Esophagus squamous epithelium (tissue), 5 donors: ENCODE results near the gene RTN1. TPM values are rescaled to one million over a fixed set of nuclear protein-coding genes. Genes with fewer than 3 reads are reported as not detected.

Source experiments
- DNase-seq: peaks from one replicate; lab custom pipeline; 2025; lab: John Stamatoyannopoulos, UW
- H3K27ac ChIP-seq, 4 donors: fragments of 200-600 bp; sonication (generic); one replicate each; pipeline ENCODE4 v1.5.1; 2016 to 2019; ENCODE audit warnings: mild to moderate bottlenecking in 1 of 4
- H3K27me3 ChIP-seq, 4 donors: fragments of 200-600 bp; sonication (generic); 1 replicate in 3 of 4; 2 replicates in 1 of 4; pipeline versions ENCODE4 v1.5.1 to v1.6.0; 2017 to 2021; ENCODE audit warnings: antibody characterized with exemption in 1 of 4
- H3K36me3 ChIP-seq, 3 donors: fragments of 200-600 bp; sonication (generic); one replicate each; pipeline ENCODE4 v1.5.1; 2016 to 2019
- H3K4me1 ChIP-seq, 3 donors: fragments of 200-600 bp; sonication (generic); one replicate each; pipeline ENCODE4 v1.5.1; 2017 to 2019
- H3K4me3 ChIP-seq, 4 donors: fragments of 200-600 bp; sonication (generic); 1 replicate in 3 of 4; 2 replicates in 1 of 4; pipeline ENCODE4 v1.5.1; 2016 to 2019; ENCODE audit warnings: mild to moderate bottlenecking in 2 of 4, moderate library complexity in 1 of 4
- H3K9me3 ChIP-seq, 3 donors: fragments of 200-600 bp; sonication (generic); one replicate each; pipeline ENCODE4 v1.5.1; 2016 to 2019
- POLR2A ChIP-seq, 4 donors: fragments of 450-650 bp; IDR thresholded peaks; one replicate each; pipeline ENCODE4 v1.6.1; 2017; ENCODE audit warnings: antibody characterized with exemption in 4 of 4, mild to moderate bottlenecking in 4 of 4, moderate library complexity in 3 of 4
- WGBS, 2 donors: methylation state at CpG; one replicate each; pipeline ENCODE4 v1.1.5; 2018; 5-methylcytosine and 5-hydroxymethylcytosine counted together
- intact Hi-C: fragments of 100-400 bp; cut with DNase I; formaldehyde crosslinking; loops from one replicate; pipeline ENCODE4 v1.15.0; 2022
- total RNA-seq, 4 donors: library from RNA; depleted of rRNA; stranded (reverse); fragments of >200 nt; gene quantifications; one replicate each; pipeline ENCODE4 v1.1.0, GENCODE V29; 2016
- TF ChIP-seq, protein P1 (sequence below), 6 experiments: fragments of 450-650 bp in 4 of 6; fragments of 200-600 bp in 2 of 6; sonication (generic) in 2 of 6; IDR thresholded peaks; one replicate each; pipeline ENCODE4 v1.5.1; 2016 to 2019; ENCODE audit warnings: antibody characterized with exemption in 6 of 6, mild to moderate bottlenecking in 4 of 6, moderate library complexity in 4 of 6
- donor health status: DM: yes; HTN: yes; CAD: no.

The RTN1 gene
- total RNA-seq, 4 donors from 2014 or later: 0.15 to 2.3 (median 0.91) TPM

DNA sequence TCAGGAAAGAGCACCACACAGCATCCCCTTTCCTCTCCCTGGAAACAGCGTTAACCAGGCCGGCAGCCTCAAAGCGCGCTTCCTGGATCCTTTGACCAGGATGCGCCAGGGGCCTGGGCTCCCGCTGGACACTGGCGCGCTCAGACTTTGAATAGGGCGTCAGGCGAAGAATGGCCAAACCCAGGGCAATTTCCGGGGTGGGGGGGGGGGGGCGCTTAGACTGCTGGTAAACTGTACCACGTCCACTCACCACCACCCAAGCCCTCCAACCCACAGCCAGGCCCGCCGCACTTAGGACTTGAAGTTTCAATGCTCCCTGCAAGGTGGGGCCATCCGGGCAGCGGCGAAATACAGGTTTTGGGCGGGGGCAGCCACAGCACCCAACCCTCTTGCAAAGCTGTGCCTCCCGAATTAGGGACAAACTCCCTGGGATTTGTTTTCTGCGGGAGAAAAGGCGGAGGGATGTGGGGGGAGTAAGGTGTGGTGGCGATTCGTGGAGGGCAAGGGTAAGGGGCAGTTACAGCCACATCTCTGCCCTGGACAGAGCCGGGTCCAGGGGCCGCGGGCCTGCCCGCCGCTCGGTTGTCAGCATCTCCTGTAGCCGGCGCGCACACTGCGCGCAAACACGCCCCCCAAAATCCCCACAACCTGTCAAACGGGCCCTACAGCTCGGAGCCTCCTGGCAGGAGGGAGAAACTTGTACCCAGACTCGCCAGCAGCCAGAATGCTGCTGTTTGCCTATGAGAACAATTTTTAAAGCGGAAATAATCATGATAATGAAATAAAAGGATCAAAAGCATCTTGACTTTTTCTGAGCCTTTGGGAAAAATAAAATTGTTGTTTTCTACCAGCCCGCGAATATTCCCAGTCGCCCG, 958 bp downstream of the RTN1 start:
- peaks cover 0 to 74% (median 5%) of the 10 kb centered on the region in 4 donors for H3K27me3 ChIP-seq
- intact Hi-C loops: no loop called here

DNA sequence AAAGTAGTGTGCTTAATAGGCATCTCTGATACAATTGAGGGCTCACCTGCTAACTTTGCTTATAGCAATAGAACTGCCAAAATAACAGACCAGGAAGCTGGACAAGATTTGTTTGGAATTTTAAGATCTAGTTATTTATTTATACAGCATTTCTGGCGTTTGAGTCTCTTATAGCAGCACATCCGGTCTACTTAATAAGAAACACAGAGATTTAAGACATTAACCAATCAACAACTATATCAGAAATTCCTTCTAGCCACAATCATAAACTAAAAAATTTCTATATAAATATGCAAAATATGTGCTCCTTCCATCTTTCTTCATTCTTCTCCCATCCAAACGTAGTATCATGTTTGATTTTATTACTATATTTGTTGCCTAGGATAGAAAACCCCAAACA, 2.6 kb downstream of the RTN1 start:
- DNase-seq: no peak
- Histone ChIP-seq H3K4me3 (no peak overlapping the region), H3K27me3 (peaks cover 0 to 65% (median 5%) of the 10 kb centered on the region in 4 donors), H3K36me3 (no peaks in the 10 kb centered on the region), H3K4me1 (peaks cover 4 to 23% (median 5%) of the 10 kb centered on the region in 3 donors), H3K9me3 (no peaks in the 10 kb centered on the region), H3K27ac (no peak overlapping the region)
- intact Hi-C loops: no loop called here
- WGBS, 2 donors: 31 to 33% methylated on average over 3 of the region's 3 CpGs
- TF ChIP-seq, protein P1, sequence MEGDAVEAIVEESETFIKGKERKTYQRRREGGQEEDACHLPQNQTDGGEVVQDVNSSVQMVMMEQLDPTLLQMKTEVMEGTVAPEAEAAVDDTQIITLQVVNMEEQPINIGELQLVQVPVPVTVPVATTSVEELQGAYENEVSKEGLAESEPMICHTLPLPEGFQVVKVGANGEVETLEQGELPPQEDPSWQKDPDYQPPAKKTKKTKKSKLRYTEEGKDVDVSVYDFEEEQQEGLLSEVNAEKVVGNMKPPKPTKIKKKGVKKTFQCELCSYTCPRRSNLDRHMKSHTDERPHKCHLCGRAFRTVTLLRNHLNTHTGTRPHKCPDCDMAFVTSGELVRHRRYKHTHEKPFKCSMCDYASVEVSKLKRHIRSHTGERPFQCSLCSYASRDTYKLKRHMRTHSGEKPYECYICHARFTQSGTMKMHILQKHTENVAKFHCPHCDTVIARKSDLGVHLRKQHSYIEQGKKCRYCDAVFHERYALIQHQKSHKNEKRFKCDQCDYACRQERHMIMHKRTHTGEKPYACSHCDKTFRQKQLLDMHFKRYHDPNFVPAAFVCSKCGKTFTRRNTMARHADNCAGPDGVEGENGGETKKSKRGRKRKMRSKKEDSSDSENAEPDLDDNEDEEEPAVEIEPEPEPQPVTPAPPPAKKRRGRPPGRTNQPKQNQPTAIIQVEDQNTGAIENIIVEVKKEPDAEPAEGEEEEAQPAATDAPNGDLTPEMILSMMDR (IDR thresholded peaks at IDR 0.05): no peak
- TF ChIP-seq POLR2A (IDR thresholded peaks at IDR 0.05): no peak

More for the DNA sequence above, 958 bp downstream of the RTN1 start:
- H3K36me3 ChIP-seq: no peaks in the 10 kb centered on the region
- peaks cover 4 to 23% (median 5%) of the 10 kb centered on the region in 3 donors for H3K4me1 ChIP-seq
- 14 to 18% methylated on average over 7 to 29 of the region's 44 CpGs for WGBS, 2 donors
- TF ChIP-seq POLR2A (IDR thresholded peaks at IDR 0.05): no peak
- TF ChIP-seq, protein P1 (IDR thresholded peaks at IDR 0.05): no peak
- no peak overlapping the region for H3K27ac ChIP-seq
- no peak for DNase-seq
- peak overlapping the region; percentile 36 to 71 (median 48) for H3K4me3 ChIP-seq
- H3K9me3 ChIP-seq: no peaks in the 10 kb centered on the region

DNA sequence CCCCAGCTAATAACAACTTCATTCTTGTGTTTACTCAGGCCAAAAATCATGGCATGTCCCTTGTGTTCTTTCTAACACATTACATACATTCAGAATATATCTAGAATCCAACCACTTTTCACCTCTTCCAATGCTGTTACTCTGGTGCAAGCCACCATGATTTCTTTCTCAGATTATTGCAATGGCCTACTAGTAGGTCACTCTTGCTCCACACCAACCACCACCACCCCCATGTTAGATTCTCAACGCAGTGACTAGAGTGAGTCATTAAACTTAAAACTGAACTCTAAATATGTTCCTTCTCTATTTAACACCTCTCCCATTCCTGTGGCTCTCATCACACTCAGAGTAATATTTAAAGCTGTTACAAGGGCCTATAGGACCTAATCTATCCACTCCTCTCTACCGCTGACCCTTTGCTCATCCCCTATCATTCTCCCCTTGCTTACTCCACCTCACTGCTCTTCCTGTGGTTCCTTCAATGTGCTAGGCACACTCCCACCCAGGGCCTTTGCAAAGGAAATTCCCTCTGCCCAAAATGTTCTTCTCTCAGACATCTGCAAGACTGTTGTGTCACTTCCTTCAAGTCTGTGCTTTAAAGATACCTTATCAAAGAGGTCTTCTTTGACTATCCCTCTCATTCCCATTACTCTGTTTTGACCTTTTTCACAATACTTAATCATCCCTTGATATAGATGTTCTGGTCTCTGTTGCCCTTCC, 6.6 kb downstream of the RTN1 start:
- intact Hi-C loops: no loop called here
- Histone ChIP-seq H3K4me1 (no peaks in the 10 kb centered on the region), H3K27me3 (peaks cover 0 to 25% (median 0%) of the 10 kb centered on the region in 4 donors), H3K27ac (no peak overlapping the region), H3K4me3 (no peak overlapping the region), H3K36me3 (no peaks in the 10 kb centered on the region), H3K9me3 (peaks cover 0 to 7% (median 3%) of the 10 kb centered on the region in 3 donors)
- DNase-seq: no peak
- WGBS, 2 donors: 86 to 90% methylated on average over 2 of the region's 2 CpGs
- no peak for TF ChIP-seq POLR2A (IDR thresholded peaks at IDR 0.05)
- TF ChIP-seq, protein P1 (IDR thresholded peaks at IDR 0.05): no peak

DNA sequence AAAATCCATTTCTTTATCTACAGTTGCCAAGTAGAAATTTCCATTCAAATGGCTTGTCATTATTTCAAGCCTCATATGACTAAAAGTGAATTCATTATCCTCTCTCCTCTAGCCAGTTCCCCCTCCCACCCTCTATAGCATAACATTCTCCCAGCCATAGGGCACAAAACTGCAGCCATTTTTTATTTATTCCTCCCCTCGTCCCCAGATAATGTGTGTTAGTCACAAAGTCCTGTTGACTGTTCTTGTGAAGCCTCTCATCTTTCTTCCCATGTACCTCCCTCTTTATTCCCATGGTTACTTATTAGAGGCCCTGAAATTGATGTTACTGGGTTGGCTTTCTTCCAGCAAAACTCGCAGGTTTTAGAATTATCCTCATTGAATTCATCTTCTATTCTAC, 13.2 kb downstream of the RTN1 start:
- WGBS, 2 donors: 64 to 69% methylated on average over 2 of the region's 2 CpGs
- intact Hi-C loops: no loop called here

More for the DNA sequence above, 13.2 kb downstream of the RTN1 start:
- no peak overlapping the region for H3K27ac ChIP-seq
- no peak for DNase-seq
- no peaks in the 10 kb centered on the region for H3K36me3 ChIP-seq
- H3K4me1 ChIP-seq: no peaks in the 10 kb centered on the region
- H3K4me3 ChIP-seq: no peak overlapping the region
- TF ChIP-seq, protein P1 (IDR thresholded peaks at IDR 0.05): no peak
- TF ChIP-seq POLR2A (IDR thresholded peaks at IDR 0.05): no peak
- H3K9me3 ChIP-seq: peaks cover 0 to 7% (median 3%) of the 10 kb centered on the region in 3 donors
- H3K27me3 ChIP-seq: no peaks in the 10 kb centered on the region
